Measurements from ENCODE around the gene TTLL5.
A peak's percentile ranks its signal among the peaks of the same experiment; 100 is the strongest.
"Not testable (repeated sequence)": the region's sequence is repeated elsewhere in the genome, so short reads cannot be mapped to it uniquely, and the experiment has no call there.

The TTLL5 gene

GRCh38 chr14:75877884-75878283 is 216.8 kb downstream of the TTLL5 start:
- FAIRE-seq, result no peak

- FAIRE-seq, result no peak
Observed at GRCh38 chr14:75879031-75879430, 218.0 kb downstream of the TTLL5 start.

- FAIRE-seq, result no peak
Observed at GRCh38 chr14:75880512-75880911, 219.5 kb downstream of the TTLL5 start.

- no peak for FAIRE-seq
Observed at GRCh38 chr14:75881994-75882393, 220.9 kb downstream of the TTLL5 start.

GRCh38 chr14:75884198-75884611 is 223.2 kb downstream of the TTLL5 start:
- no peak for FAIRE-seq

GRCh38 chr14:75885829-75886228 is 224.8 kb downstream of the TTLL5 start:
- FAIRE-seq, result no peak

- FAIRE-seq, result no peak
Observed at GRCh38 chr14:75886636-75887348, 225.7 kb downstream of the TTLL5 start.

GRCh38 chr14:75888945-75889344 is 227.9 kb downstream of the TTLL5 start:
- no peak for FAIRE-seq

- FAIRE-seq, result no peak
Observed at GRCh38 chr14:75896341-75896740, 235.3 kb downstream of the TTLL5 start.

- FAIRE-seq, result no peak
Observed at GRCh38 chr14:75904311-75904710, 243.3 kb downstream of the TTLL5 start.

- FAIRE-seq, result no peak
Observed at GRCh38 chr14:75905147-75905904, 244.3 kb downstream of the TTLL5 start.

- no peak for FAIRE-seq
Observed at GRCh38 chr14:75906228-75906627, 245.2 kb downstream of the TTLL5 start.

- FAIRE-seq, result peak; percentile 85
Observed at GRCh38 chr14:75906680-75907280, 245.7 kb downstream of the TTLL5 start.

- no peak for FAIRE-seq
Observed at GRCh38 chr14:75907756-75908359, 246.8 kb downstream of the TTLL5 start.

GRCh38 chr14:75909630-75910029 is 248.6 kb downstream of the TTLL5 start:
- FAIRE-seq, result no peak

GRCh38 chr14:75910048-75910447 is 249.0 kb downstream of the TTLL5 start:
- no peak for FAIRE-seq

GRCh38 chr14:75911883-75912282 is 250.8 kb downstream of the TTLL5 start:
- FAIRE-seq, result no peak

- no peak for FAIRE-seq
Observed at GRCh38 chr14:75913183-75913582, 252.1 kb downstream of the TTLL5 start.

- no peak for FAIRE-seq
Observed at GRCh38 chr14:75915045-75915444, 254.0 kb downstream of the TTLL5 start.

- no peak for FAIRE-seq
Observed at GRCh38 chr14:75917322-75917945, 256.4 kb downstream of the TTLL5 start.

GRCh38 chr14:75917946-75918335 is 256.9 kb downstream of the TTLL5 start:
- FAIRE-seq, result no peak

- not testable (repeated sequence) for FAIRE-seq
Observed at GRCh38 chr14:75920421-75920820, 259.4 kb downstream of the TTLL5 start.

Data from TTC549 (cell line).